ENCODE measurements around the gene BTBD10.
"Not testable (repeated sequence)": the region's sequence is repeated elsewhere in the genome, so short reads cannot be mapped to it uniquely, and the experiment has no call there.

The BTBD10 gene

DNA sequence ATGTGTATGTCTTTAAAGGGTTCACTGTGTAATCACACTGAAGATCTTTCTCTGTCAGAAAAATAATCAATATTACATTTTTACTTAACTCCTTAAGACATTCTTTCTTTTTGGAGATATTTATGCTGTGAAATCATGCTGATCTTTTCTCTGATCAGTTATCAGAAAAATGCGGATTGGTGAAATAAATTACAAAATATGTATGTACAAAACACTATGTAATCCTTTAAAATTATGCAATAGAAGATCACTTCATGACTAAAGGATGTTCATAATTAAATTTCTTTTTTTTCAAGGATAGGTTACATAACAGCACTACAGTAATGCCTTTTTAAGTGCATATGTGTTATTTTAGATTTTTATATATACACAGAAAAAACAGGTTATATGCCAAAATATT, 24.7 kb downstream of the BTBD10 start:
- H3K36me3 ChIP-seq (ENCODE audit: insufficient read depth, low read length), result no peaks in the 10 kb centered on the region

DNA sequence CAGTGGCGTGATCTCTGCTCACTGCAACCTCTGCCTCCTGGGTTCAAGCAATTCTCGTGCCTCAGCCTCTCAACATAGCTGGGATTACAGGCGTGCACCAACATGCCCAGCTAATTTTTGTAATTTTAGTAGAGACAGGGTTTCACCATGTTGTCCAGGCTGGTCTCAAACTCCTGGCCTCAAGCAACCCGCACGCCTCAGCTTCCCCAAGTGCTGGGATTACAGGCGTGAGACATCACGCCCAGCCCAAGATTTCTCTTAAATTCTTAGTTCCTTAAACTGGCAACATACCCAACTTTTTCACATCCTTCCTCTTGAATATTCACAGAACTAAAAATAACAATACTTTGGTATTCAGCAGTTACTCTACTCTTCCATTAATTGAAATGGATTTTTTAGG, 26.2 kb downstream of the BTBD10 start:
- H3K36me3 ChIP-seq (ENCODE audit: insufficient read depth, low read length); H3K4me3 ChIP-seq (ENCODE audit: low read length); H3K9ac ChIP-seq (ENCODE audit: low read depth, low read length); H3K4me2 ChIP-seq (ENCODE audit: low read length); H3K27me3 ChIP-seq (ENCODE audit: control insufficient read depth, insufficient read depth, low read length); H3K9me3 ChIP-seq (replicated peaks; ENCODE audit: low read length): not testable (repeated sequence)
- peaks cover 13% of the 10 kb centered on the region for H3K4me1 ChIP-seq (ENCODE audit: control insufficient read depth, insufficient read depth, low read length)

More for the DNA sequence above, 24.7 kb downstream of the BTBD10 start:
- Histone ChIP-seq H3K4me1 (ENCODE audit: control insufficient read depth, insufficient read depth, low read length) (peaks cover 13% of the 10 kb centered on the region), H3K9me3 (replicated peaks; ENCODE audit: low read length) (no peaks in the 10 kb centered on the region), H3K4me2 (ENCODE audit: low read length) (no peak overlapping the region), H3K4me3 (ENCODE audit: low read length) (no peak overlapping the region), H3K9ac (ENCODE audit: low read depth, low read length) (no peak overlapping the region), H3K27me3 (ENCODE audit: control insufficient read depth, insufficient read depth, low read length) (no peaks in the 10 kb centered on the region)

DNA sequence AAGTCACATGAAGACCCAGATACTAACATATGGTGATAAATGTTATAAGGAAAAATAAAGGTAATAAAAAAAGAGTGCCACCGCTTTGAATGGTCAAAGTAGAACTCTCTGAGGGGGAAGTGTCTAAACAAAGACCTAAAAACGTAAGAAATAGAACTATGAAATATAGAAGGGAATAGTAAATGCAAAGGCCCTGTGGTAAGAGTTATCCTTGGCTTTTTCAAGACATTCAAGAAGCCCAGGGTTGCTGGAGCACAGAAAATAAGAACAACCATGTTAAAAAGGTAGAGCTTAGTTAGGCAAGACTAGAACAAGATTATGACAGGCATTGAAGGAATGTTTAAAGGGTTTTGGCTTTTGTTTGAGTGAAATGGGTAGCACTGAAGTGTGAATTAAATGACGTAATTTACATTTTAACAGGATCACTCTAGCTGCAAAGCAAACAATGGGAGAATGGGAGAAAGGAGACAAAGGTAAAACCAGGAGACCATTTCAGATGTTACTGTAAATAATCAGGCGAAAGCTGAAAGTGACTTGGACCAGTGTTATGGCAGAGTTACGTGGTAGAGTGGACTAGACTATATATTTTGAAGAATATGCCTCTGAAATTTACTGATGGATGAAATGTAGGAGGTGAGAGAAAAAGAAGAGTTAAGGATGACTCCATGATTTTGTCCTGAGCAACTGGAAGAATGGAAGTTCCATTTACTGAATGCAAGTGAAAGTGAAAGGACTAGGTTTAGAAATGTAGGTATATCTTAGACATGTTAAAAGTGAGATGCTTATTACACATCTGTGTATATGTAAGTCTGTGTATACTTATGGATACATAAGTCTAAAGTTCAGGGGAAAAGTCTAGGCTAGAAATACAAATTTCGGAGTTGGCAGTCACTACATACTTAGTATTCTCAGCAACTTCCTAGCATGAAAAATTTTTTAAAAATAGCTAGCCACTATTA, 28.5 kb downstream of the BTBD10 start:
- Histone ChIP-seq H3K9ac (ENCODE audit: low read depth, low read length) (no peak overlapping the region), H3K4me3 (ENCODE audit: low read length) (no peak overlapping the region)

DNA sequence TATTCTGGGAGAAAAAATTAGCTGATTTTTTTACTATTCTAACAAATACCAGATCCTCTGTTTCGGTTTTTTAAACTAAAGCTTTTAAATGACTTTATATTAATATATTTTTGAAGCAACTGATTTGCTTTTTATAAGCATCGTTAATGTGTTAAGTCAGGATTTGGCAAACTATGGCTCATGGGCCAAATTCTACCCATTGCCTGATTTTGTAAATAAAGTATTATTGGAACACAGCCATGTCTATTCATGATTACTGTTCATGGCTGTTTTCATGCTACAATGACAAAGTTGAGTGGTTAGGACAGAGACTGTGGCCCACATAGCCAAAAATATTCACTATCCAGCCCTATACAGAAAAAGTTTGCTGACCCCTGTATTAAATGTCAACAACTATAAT, 29.6 kb downstream of the BTBD10 start:
- no peak overlapping the region for H3K4me2 ChIP-seq (ENCODE audit: low read length)
- H3K36me3 ChIP-seq (ENCODE audit: insufficient read depth, low read length), result no peaks in the 10 kb centered on the region

More for the DNA sequence above, 28.5 kb downstream of the BTBD10 start:
- no peaks in the 10 kb centered on the region for H3K36me3 ChIP-seq (ENCODE audit: insufficient read depth, low read length)
- peaks cover under 1% of the 10 kb centered on the region for H3K4me1 ChIP-seq (ENCODE audit: control insufficient read depth, insufficient read depth, low read length)
- H3K9me3 ChIP-seq (replicated peaks; ENCODE audit: low read length), result no peaks in the 10 kb centered on the region
- H3K27me3 ChIP-seq (ENCODE audit: control insufficient read depth, insufficient read depth, low read length), result no peaks in the 10 kb centered on the region
- no peak overlapping the region for H3K4me2 ChIP-seq (ENCODE audit: low read length)

DNA sequence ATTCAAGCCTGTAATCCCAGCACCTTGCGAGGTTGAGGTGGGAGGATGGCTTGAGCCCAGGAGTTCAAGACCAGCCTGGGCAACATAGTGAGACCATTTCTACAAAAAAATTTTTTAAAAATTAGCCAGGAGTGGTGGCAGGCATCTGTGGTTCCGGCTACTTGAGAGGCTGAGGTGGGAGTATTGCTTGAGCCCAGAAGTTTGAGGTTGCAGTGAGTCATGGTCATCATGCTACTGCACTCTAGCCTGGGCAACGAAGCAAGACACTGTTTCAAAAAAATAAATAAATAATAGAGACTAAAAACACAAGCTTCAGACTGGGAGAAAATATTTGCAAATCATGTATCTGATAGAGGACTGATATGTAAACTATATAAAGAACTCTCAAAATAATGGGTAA, 33.2 kb downstream of the BTBD10 start:
- no peaks in the 10 kb centered on the region for H3K27me3 ChIP-seq (ENCODE audit: control insufficient read depth, insufficient read depth, low read length)
- H3K4me2 ChIP-seq (ENCODE audit: low read length), result no peak overlapping the region
- no peak overlapping the region for H3K4me3 ChIP-seq (ENCODE audit: low read length)
- no peaks in the 10 kb centered on the region for H3K4me1 ChIP-seq (ENCODE audit: control insufficient read depth, insufficient read depth, low read length)
- H3K9ac ChIP-seq (ENCODE audit: low read depth, low read length), result no peak overlapping the region
- no peaks in the 10 kb centered on the region for H3K36me3 ChIP-seq (ENCODE audit: insufficient read depth, low read length)
- no peaks in the 10 kb centered on the region for H3K9me3 ChIP-seq (replicated peaks; ENCODE audit: low read length)

More for the DNA sequence above, 29.6 kb downstream of the BTBD10 start:
- H3K27me3 ChIP-seq (ENCODE audit: control insufficient read depth, insufficient read depth, low read length), result no peaks in the 10 kb centered on the region
- H3K4me1 ChIP-seq (ENCODE audit: control insufficient read depth, insufficient read depth, low read length), result no peaks in the 10 kb centered on the region
- H3K9ac ChIP-seq (ENCODE audit: low read depth, low read length), result no peak overlapping the region
- no peaks in the 10 kb centered on the region for H3K9me3 ChIP-seq (replicated peaks; ENCODE audit: low read length)
- H3K4me3 ChIP-seq (ENCODE audit: low read length), result no peak overlapping the region

DNA sequence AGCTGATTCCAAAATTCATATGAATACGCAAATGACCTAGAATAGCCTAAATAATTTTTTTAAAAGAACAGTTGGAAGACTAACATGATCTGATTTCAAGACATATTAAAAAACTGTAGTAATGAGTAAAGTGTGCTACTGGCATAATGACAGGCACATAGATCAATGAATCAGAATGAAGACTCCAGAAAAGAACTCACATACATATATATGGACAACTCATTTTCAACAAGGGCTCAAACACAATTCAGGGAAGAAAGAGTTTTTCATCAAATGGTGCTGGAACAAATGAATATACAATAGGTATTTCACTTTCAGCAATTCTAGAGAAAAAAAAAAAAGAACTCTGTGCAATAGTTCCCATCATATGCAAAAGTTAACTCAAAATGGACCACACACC, 33.7 kb downstream of the BTBD10 start:
- Histone ChIP-seq H3K9ac (ENCODE audit: low read depth, low read length) (no peak overlapping the region), H3K4me2 (ENCODE audit: low read length) (no peak overlapping the region), H3K4me1 (ENCODE audit: control insufficient read depth, insufficient read depth, low read length) (peaks cover 2% of the 10 kb centered on the region), H3K9me3 (replicated peaks; ENCODE audit: low read length) (no peaks in the 10 kb centered on the region), H3K27me3 (ENCODE audit: control insufficient read depth, insufficient read depth, low read length) (no peaks in the 10 kb centered on the region), H3K36me3 (ENCODE audit: insufficient read depth, low read length) (no peaks in the 10 kb centered on the region), H3K4me3 (ENCODE audit: low read length) (no peak overlapping the region)

DNA sequence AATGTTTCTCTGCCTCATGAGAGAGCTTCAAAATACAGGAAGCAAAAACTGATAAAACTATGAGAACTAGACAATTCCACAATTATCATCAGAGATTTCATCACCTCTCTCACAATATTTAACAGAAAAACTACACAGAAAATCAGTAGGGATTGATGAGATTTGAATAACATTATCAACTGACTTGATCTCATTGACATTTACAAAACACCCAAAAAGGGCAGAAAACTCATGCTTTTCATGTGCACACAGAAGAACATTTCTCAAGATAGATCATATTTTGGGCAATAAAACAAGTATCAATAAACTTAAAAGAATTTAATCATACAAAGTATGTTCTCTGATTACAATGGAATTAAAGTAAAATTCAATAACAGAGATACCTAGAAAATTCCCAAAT, 35.6 kb downstream of the BTBD10 start:
- Histone ChIP-seq H3K4me3 (ENCODE audit: low read length) (no peak overlapping the region), H3K9ac (ENCODE audit: low read depth, low read length) (no peak overlapping the region), H3K4me1 (ENCODE audit: control insufficient read depth, insufficient read depth, low read length) (peaks cover 12% of the 10 kb centered on the region), H3K27me3 (ENCODE audit: control insufficient read depth, insufficient read depth, low read length) (no peaks in the 10 kb centered on the region), H3K36me3 (ENCODE audit: insufficient read depth, low read length) (no peaks in the 10 kb centered on the region), H3K9me3 (replicated peaks; ENCODE audit: low read length) (no peaks in the 10 kb centered on the region), H3K4me2 (ENCODE audit: low read length) (no peak overlapping the region)

DNA sequence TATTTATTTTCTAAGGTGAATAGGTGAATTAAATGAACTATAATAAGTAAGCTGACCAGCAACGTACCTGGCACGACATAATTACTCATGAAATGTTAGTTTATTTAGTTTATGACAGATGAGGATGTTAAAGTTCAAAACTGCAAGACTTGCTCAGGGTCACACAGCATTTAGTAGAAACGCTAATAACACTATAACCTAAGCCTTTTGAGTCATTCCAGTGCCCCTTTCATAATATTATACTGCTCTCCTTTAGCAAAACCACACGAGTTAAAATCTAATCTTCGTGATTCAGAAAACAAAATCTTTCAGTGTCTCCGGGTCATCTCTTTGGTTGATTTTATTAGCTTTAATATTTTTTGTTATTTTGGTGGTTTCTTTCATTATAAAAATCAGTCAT, 39.6 kb downstream of the BTBD10 start:
- Histone ChIP-seq H3K27me3 (ENCODE audit: control insufficient read depth, insufficient read depth, low read length) (no peaks in the 10 kb centered on the region), H3K36me3 (ENCODE audit: insufficient read depth, low read length) (no peaks in the 10 kb centered on the region), H3K9ac (ENCODE audit: low read depth, low read length) (no peak overlapping the region), H3K4me1 (ENCODE audit: control insufficient read depth, insufficient read depth, low read length) (peaks cover 16% of the 10 kb centered on the region), H3K4me2 (ENCODE audit: low read length) (no peak overlapping the region), H3K4me3 (ENCODE audit: low read length) (no peak overlapping the region), H3K9me3 (replicated peaks; ENCODE audit: low read length) (no peaks in the 10 kb centered on the region)

DNA sequence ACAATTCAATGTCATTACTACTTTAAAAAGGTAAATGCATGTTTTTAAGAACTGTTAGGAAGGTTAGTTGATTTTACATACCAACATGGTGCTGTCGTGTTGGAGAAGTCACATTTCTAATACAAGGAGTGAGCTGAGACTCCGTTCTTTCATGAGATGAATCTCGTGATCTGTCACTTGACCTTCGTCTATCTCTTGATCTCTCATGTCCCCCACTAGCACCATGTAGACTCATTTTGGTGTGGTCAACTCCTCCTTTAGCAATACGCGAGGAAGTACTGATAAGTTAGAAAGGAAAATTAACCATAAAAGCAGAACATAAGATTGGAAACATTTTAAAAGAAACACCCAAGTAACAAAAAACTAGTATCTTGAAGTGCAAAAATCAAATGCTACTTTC, 41.5 kb downstream of the BTBD10 start:
- Histone ChIP-seq H3K4me3 (ENCODE audit: low read length) (no peak overlapping the region), H3K9ac (ENCODE audit: low read depth, low read length) (no peak overlapping the region), H3K9me3 (replicated peaks; ENCODE audit: low read length) (no peaks in the 10 kb centered on the region), H3K36me3 (ENCODE audit: insufficient read depth, low read length) (no peaks in the 10 kb centered on the region), H3K27me3 (ENCODE audit: control insufficient read depth, insufficient read depth, low read length) (no peaks in the 10 kb centered on the region), H3K4me1 (ENCODE audit: control insufficient read depth, insufficient read depth, low read length) (peaks cover 16% of the 10 kb centered on the region), H3K4me2 (ENCODE audit: low read length) (no peak overlapping the region)

DNA sequence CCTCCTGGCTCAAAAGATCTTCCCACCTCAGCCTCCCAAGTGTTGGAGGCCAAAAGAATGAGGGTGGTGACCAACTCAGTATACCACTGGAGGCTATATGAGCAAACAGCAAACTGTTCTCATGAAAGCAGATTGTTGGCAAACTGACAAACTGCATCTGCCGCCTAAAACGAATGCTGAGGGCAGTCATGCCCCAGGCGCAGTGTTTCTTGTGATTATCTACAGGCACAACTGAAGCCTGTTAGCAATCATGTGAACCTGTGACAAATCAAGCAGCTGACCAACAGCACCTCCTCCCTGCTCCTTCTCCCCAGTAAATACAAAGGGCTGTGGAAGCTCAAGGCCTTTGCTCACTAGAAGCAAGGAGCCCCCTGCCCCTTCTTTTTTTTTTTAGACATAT, 47.8 kb downstream of the BTBD10 start:
- H3K36me3 ChIP-seq (ENCODE audit: insufficient read depth, low read length), result peaks cover 21% of the 10 kb centered on the region

DNA sequence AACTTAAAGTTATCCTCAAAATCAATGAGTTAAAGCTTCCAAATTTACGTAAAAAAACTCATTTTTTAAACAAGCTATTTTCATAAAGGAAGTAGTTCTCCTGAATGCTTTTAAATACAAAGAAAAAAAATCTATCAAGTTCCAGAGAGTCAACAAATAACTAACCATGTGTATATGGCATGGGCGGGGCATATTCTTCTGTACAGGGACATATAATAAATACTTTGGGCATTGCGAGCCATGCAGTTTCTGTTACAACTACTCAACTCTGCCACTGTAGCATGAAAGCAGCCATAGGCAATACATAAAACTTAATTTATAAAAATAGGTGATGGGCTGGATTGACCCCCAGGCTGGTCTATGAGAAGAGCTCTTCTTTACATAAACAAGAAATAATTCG, 57.8 kb downstream of the BTBD10 start:
- H3K36me3 ChIP-seq (ENCODE audit: insufficient read depth, low read length), result peaks cover 30% of the 10 kb centered on the region
- H3K4me3 ChIP-seq (ENCODE audit: low read length), result no peak overlapping the region
- H3K4me2 ChIP-seq (ENCODE audit: low read length), result no peak overlapping the region
- no peak overlapping the region for H3K9ac ChIP-seq (ENCODE audit: low read depth, low read length)
- no peaks in the 10 kb centered on the region for H3K4me1 ChIP-seq (ENCODE audit: control insufficient read depth, insufficient read depth, low read length)
- no peaks in the 10 kb centered on the region for H3K27me3 ChIP-seq (ENCODE audit: control insufficient read depth, insufficient read depth, low read length)
- no peaks in the 10 kb centered on the region for H3K9me3 ChIP-seq (replicated peaks; ENCODE audit: low read length)

More for the DNA sequence above, 47.8 kb downstream of the BTBD10 start:
- no peaks in the 10 kb centered on the region for H3K9me3 ChIP-seq (replicated peaks; ENCODE audit: low read length)
- no peak overlapping the region for H3K4me3 ChIP-seq (ENCODE audit: low read length)
- H3K4me1 ChIP-seq (ENCODE audit: control insufficient read depth, insufficient read depth, low read length), result no peaks in the 10 kb centered on the region
- H3K27me3 ChIP-seq (ENCODE audit: control insufficient read depth, insufficient read depth, low read length), result no peaks in the 10 kb centered on the region
- H3K9ac ChIP-seq (ENCODE audit: low read depth, low read length), result no peak overlapping the region
- H3K4me2 ChIP-seq (ENCODE audit: low read length), result no peak overlapping the region

DNA sequence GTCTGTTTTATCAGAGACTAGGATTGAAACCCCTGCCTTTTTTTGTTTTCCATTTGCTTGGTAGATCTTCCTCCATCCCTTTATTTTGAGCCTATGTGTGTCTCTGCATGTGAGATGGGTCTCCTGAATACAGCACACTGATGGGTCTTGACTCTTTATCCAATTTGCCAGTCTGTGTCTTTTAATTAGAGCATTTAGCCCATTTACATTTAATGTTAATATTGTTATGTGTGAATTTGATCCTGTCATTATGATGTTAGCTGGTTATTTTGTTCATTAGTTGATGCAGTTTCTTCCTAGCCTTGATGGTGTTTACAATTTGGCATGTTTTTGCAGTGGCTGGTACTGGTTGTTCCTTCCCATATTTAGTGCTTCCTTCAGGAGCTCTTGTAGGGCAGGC, 64.7 kb downstream of the BTBD10 start:
- H3K36me3 ChIP-seq (ENCODE audit: insufficient read depth, low read length); H3K4me1 ChIP-seq (ENCODE audit: control insufficient read depth, insufficient read depth, low read length): not testable (repeated sequence)

More for the DNA sequence above, 64.7 kb downstream of the BTBD10 start:
- H3K9ac ChIP-seq (ENCODE audit: low read depth, low read length); H3K4me2 ChIP-seq (ENCODE audit: low read length); H3K27me3 ChIP-seq (ENCODE audit: control insufficient read depth, insufficient read depth, low read length); H3K9me3 ChIP-seq (replicated peaks; ENCODE audit: low read length); H3K4me3 ChIP-seq (ENCODE audit: low read length): not testable (repeated sequence)
